Measurements from ENCODE around the gene TTYH3. TPM values are rescaled to one million over a fixed set of nuclear protein-coding genes. Genes with fewer than 3 reads are reported as not detected.

The TTYH3 gene
- total RNA-seq, 1 experiment from 2014 or later: 122 TPM

DNA sequence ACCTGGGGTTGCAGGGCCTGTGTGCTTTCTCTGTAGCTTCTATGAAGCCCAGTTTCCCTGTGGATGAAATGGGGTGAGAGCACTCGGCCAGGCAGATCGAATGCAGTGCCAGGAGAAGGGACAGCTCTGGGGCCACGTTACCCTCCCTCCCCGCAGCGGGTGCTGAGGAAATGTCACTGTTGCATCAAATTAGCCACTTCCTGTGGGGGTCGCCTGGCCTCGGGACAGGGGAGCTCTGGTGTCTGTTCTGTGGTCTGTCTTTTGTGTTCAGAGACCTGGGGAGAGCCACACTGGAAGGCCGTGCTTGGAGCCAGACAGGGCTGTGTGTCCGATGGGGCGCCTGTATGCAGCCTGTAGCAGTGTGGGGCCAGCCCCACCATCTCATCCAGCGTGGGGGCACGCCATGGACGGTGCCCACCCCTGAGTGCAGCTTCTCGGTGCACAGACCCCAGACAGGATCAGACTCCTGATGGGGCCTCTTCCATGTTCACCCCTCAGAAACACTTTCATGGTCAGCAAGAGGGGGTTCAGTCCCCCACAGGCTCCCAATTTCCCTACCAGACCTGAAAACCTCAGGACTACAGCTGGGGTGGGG, 13.6 kb downstream of the TTYH3 start:
- H3K4me3 Mint-ChIP-seq: peak overlapping the region in 1 of 2 experiments; percentile 60; a peak in 2 of 5 replicates
- peak overlapping the region; percentile 16 for H4K91ac ChIP-seq (ENCODE audit: insufficient read length, low read depth, low read length)
- no peak overlapping the region for H2BK12ac ChIP-seq (ENCODE audit: insufficient read length, low read depth, low read length)
- peaks cover 3% of the 10 kb centered on the region for H3K79me1 ChIP-seq (ENCODE audit: insufficient read depth, low read depth, low read length, poor library complexity, severe bottlenecking)
- no peak overlapping the region for H3K4ac ChIP-seq (ENCODE audit: low read depth, low read length)
- H3K56ac ChIP-seq (ENCODE audit: insufficient read length, low read depth, low read length): no peak overlapping the region
- peaks cover 4 to 9% (median 5%) of the 10 kb centered on the region in 3 experiments; a peak in 6 of 7 replicates for H3K36me3 Mint-ChIP-seq (ENCODE audit: insufficient read depth in 1 of 3, low read depth in 3 of 3)
- DNase-seq: peak; percentile 67
- peaks cover 21 to 36% of the 10 kb centered on the region in 2 experiments for H3K4me1 Mint-ChIP-seq
- no peak overlapping the region for H3K23ac ChIP-seq (ENCODE audit: insufficient read length, low read depth, low read length)
- H3K9me3 ChIP-seq (ENCODE audit: control insufficient read depth, low read depth, low read length): no peaks in the 10 kb centered on the region
- no peaks in the 10 kb centered on the region for H3K27me3 Mint-ChIP-seq (ENCODE audit: low read depth)
- H2BK20ac ChIP-seq (ENCODE audit: low read depth, low read length, poor library complexity, severe bottlenecking): no peak overlapping the region
- H3K4me2 ChIP-seq (ENCODE audit: insufficient read depth, insufficient read length, low read length): no peak overlapping the region
- no CpG with 5 or more reads among the region's 14 CpGs for WGBS (ENCODE audit: extremely low coverage, insufficient read length, low lambda C conversion rate)
- no peak overlapping the region for H3T11ph ChIP-seq (ENCODE audit: low read length)
- H2BK5ac ChIP-seq (ENCODE audit: insufficient read length, low read length): no peak overlapping the region
- no peak overlapping the region for H2AK5ac ChIP-seq (ENCODE audit: insufficient read length, low read length)
- no peak overlapping the region for H3K9ac ChIP-seq (ENCODE audit: extremely low read depth, insufficient read length, low read length)
- no peaks in the 10 kb centered on the region for H3K27me3 ChIP-seq (ENCODE audit: insufficient read depth, low read length)
- H3K27ac ChIP-seq (ENCODE audit: insufficient read length, low read depth, low read length): no peak overlapping the region
- H2BK15ac ChIP-seq (ENCODE audit: low read depth, low read length): no peak overlapping the region
- H4K20me1 ChIP-seq (ENCODE audit: control insufficient read depth, insufficient read depth, insufficient read length): no peaks in the 10 kb centered on the region
- no peak overlapping the region for H2AFZ ChIP-seq (ENCODE audit: low read length)
- peaks cover 1% of the 10 kb centered on the region; the same call in 1 of the 2 replicates for H3K79me2 ChIP-seq (ENCODE audit: insufficient read depth, low read length)
- peak overlapping the region; percentile 86 to 96 (median 95) for H3K27ac Mint-ChIP-seq
- no peaks in the 10 kb centered on the region for H3K23me2 ChIP-seq (ENCODE audit: insufficient read length, low read depth, low read length, poor library complexity, severe bottlenecking)
- no peak overlapping the region for H4K8ac ChIP-seq (replicated peaks; ENCODE audit: insufficient read length, low read depth, low read length)
- peaks cover 3% of the 10 kb centered on the region; the same call in 1 of the 2 replicates for H3K4me1 ChIP-seq (ENCODE audit: insufficient read depth, low read length)
- no peak overlapping the region for H4K5ac ChIP-seq (ENCODE audit: insufficient read length, low read depth, low read length)
- TF ChIP-seq, protein P1, sequence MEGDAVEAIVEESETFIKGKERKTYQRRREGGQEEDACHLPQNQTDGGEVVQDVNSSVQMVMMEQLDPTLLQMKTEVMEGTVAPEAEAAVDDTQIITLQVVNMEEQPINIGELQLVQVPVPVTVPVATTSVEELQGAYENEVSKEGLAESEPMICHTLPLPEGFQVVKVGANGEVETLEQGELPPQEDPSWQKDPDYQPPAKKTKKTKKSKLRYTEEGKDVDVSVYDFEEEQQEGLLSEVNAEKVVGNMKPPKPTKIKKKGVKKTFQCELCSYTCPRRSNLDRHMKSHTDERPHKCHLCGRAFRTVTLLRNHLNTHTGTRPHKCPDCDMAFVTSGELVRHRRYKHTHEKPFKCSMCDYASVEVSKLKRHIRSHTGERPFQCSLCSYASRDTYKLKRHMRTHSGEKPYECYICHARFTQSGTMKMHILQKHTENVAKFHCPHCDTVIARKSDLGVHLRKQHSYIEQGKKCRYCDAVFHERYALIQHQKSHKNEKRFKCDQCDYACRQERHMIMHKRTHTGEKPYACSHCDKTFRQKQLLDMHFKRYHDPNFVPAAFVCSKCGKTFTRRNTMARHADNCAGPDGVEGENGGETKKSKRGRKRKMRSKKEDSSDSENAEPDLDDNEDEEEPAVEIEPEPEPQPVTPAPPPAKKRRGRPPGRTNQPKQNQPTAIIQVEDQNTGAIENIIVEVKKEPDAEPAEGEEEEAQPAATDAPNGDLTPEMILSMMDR (conservative IDR thresholded peaks at IDR 0.05): no peak
- no peaks in the 10 kb centered on the region for H3K9me3 Mint-ChIP-seq
- peak overlapping the region; percentile 63 for H3K18ac ChIP-seq (ENCODE audit: insufficient read length, low read depth, low read length)
- no peak overlapping the region for H2BK120ac ChIP-seq (ENCODE audit: low read depth, low read length, poor library complexity, severe bottlenecking)
- H3K14ac ChIP-seq (ENCODE audit: insufficient read depth, low read length): peak overlapping the region; percentile 32; the same call in 1 of the 2 replicates
